GM18526 (cell line): ENCODE data around the gene MYO1D.

Experiments
- POLR2A ChIP-seq: IDR thresholded peaks from 3 replicates; pipeline ENCODE4 v1.6.1; 2011; ENCODE audit not compliant: insufficient read length; ENCODE audit errors: extremely low read depth

The MYO1D gene

GRCh38 chr17:32833076-32833475 lies 43.8 kb downstream of the MYO1D start:
- TF ChIP-seq POLR2A: no peak

- TF ChIP-seq POLR2A: no peak
Measured at GRCh38 chr17:32831627-32832243, 45.2 kb downstream of the MYO1D start.

GRCh38 chr17:32831223-32831622 lies 45.7 kb downstream of the MYO1D start:
- no peak for TF ChIP-seq POLR2A

GRCh38 chr17:32828822-32829221 lies 48.1 kb downstream of the MYO1D start:
- TF ChIP-seq POLR2A: no peak

- no peak for TF ChIP-seq POLR2A
Measured at GRCh38 chr17:32827227-32827626, 49.7 kb downstream of the MYO1D start.

GRCh38 chr17:32826076-32826475 lies 50.8 kb downstream of the MYO1D start:
- no peak for TF ChIP-seq POLR2A

GRCh38 chr17:32824334-32824733 lies 52.6 kb downstream of the MYO1D start:
- TF ChIP-seq POLR2A: no peak

GRCh38 chr17:32822996-32823395 lies 53.9 kb downstream of the MYO1D start:
- no peak for TF ChIP-seq POLR2A

GRCh38 chr17:32820440-32820839 lies 56.5 kb downstream of the MYO1D start:
- no peak for TF ChIP-seq POLR2A

GRCh38 chr17:32819787-32820186 lies 57.1 kb downstream of the MYO1D start:
- no peak for TF ChIP-seq POLR2A

- no peak for TF ChIP-seq POLR2A
Measured at GRCh38 chr17:32819035-32819434, 57.9 kb downstream of the MYO1D start.

- TF ChIP-seq POLR2A: no peak
Measured at GRCh38 chr17:32815460-32815859, 61.5 kb downstream of the MYO1D start.

GRCh38 chr17:32814836-32815235 lies 62.1 kb downstream of the MYO1D start:
- no peak for TF ChIP-seq POLR2A

GRCh38 chr17:32813021-32813420 lies 63.9 kb downstream of the MYO1D start:
- no peak for TF ChIP-seq POLR2A

- TF ChIP-seq POLR2A: no peak
Measured at GRCh38 chr17:32810690-32811089, 66.2 kb downstream of the MYO1D start.

- TF ChIP-seq POLR2A: no peak
Measured at GRCh38 chr17:32807577-32807976, 69.3 kb downstream of the MYO1D start.

- TF ChIP-seq POLR2A: no peak
Measured at GRCh38 chr17:32806646-32807045, 70.3 kb downstream of the MYO1D start.
